ENCODE data around the gene RANBP1. TPM values are rescaled to one million over a fixed set of nuclear protein-coding genes. Genes with fewer than 3 reads are reported as not detected.

RANBP1 gene
- total and polyA plus RNA-seq, 2 of the 13 experiments (the other 11 are each of a cell fraction or from before 2014, with no cell fraction given) = 181 to 492 TPM

DNA sequence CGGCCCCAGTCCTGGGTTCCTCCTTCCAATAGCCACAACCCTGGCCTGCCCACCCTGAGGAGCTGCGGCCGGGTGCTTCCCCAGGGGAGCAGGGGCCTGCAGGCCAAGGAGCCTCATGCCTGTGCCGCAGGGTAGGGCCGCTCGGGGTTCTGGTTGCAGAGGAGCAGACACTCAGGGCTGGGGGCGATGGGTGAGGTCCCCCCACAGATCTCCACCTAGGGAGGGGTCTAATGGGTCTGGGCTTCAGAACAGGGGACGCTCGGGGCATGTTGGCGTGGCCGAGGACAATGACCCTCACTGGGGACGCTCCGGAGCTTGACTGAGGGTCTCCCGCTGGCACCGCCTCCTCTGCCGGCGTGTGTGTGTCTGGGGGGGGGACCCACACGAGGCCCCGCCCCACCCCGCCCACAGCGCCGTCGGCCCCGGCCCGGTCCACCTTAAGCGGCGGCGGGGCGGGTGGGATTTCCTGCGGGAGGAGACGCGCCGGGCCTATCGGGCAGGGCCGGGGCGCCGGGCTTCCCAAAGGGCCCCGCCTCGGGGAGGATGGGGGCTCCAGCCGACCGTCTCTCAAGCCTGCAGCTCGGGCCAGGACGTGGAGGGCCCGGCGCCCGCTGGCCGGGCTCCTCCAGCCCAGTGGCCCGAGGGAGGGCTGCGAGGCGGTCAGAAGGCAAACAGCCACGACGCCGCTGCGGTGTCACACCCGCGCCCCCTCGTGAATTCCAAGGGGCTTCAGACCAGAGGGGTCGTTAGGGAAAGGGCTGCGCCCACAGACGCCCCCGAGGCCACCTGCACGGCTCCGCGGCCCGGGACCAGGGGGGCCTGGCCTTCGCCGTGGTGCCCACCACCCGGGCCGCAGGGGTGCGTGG lies 15.1 kb downstream of the RANBP1 start (continued):
- TF ChIP-seq, protein P1, sequence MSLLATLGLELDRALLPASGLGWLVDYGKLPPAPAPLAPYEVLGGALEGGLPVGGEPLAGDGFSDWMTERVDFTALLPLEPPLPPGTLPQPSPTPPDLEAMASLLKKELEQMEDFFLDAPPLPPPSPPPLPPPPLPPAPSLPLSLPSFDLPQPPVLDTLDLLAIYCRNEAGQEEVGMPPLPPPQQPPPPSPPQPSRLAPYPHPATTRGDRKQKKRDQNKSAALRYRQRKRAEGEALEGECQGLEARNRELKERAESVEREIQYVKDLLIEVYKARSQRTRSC (CRISPR knock-in tag; IDR thresholded peaks at IDR 0.05; ENCODE audit: low read depth) = no peak
- TF ChIP-seq HNRNPL (IDR thresholded peaks at IDR 0.05; ENCODE audit: low read depth, low read length) (no peak), SOX6 (IDR thresholded peaks at IDR 0.05) (no peak), SOX6 (CRISPR knock-in tag; IDR thresholded peaks at IDR 0.05) (no peak), NFYB (CRISPR knock-in tag; IDR thresholded peaks at IDR 0.05) (peak; percentile 76), SALL1 (CRISPR knock-in tag; IDR thresholded peaks at IDR 0.05) (peak; percentile 27), ZNF563 (CRISPR knock-in tag; IDR thresholded peaks at IDR 0.05) (no peak), ZNF317 (CRISPR knock-in tag; IDR thresholded peaks at IDR 0.05) (no peak), MAZ (IDR thresholded peaks at IDR 0.05; ENCODE audit: borderline replicate concordance, low read depth, low read length) (no peak), MAZ (CRISPR knock-in tag; IDR thresholded peaks at IDR 0.05; ENCODE audit: low read depth) (0 out of 2 replicates have a peak, but pooled peaks have one; percentile 53), POLR2G (IDR thresholded peaks at IDR 0.05; ENCODE audit: low read depth, low read length) (peak; percentile 13; the same call in 1 of the 2 replicates), ZNF329 (CRISPR knock-in tag; IDR thresholded peaks at IDR 0.05; ENCODE audit: low read depth) (no peak), ZNF746 (CRISPR knock-in tag; IDR thresholded peaks at IDR 0.05) (peak; percentile 19; the same call in 1 of the 2 replicates), GABPA (IDR thresholded peaks at IDR 0.05; ENCODE audit: low read depth, low read length) (peak; percentile 64), GABPA (CRISPR knock-in tag; IDR thresholded peaks at IDR 0.05; ENCODE audit: low read depth) (peak; percentile 64), CC2D1A (CRISPR knock-in tag; IDR thresholded peaks at IDR 0.05) (no peak), GATA4 (IDR thresholded peaks at IDR 0.05; ENCODE audit: borderline replicate concordance, low read depth) (no peak)
- TF ChIP-seq, protein P2, sequence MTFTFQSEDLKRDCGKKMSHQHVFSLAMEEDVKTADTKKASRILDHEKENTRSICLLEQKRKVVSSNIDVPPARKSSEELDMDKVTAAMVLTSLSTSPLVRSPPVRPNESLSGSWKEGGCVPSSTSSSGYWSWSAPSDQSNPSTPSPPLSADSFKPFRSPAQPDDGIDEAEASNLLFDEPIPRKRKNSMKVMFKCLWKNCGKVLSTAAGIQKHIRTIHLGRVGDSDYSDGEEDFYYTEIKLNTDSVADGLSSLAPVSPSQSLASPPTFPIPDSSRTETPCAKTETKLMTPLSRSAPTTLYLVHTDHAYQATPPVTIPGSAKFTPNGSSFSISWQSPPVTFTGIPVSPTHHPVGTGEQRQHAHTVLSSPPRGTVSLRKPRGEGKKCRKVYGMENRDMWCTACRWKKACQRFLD (CRISPR knock-in tag; IDR thresholded peaks at IDR 0.05; ENCODE audit: borderline replicate concordance) = no peak
- TF ChIP-seq, protein P3, sequence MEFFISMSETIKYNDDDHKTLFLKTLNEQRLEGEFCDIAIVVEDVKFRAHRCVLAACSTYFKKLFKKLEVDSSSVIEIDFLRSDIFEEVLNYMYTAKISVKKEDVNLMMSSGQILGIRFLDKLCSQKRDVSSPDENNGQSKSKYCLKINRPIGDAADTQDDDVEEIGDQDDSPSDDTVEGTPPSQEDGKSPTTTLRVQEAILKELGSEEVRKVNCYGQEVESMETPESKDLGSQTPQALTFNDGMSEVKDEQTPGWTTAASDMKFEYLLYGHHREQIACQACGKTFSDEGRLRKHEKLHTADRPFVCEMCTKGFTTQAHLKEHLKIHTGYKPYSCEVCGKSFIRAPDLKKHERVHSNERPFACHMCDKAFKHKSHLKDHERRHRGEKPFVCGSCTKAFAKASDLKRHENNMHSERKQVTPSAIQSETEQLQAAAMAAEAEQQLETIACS (CRISPR knock-in tag; IDR thresholded peaks at IDR 0.05) = no peak
- TF ChIP-seq, protein P4, sequence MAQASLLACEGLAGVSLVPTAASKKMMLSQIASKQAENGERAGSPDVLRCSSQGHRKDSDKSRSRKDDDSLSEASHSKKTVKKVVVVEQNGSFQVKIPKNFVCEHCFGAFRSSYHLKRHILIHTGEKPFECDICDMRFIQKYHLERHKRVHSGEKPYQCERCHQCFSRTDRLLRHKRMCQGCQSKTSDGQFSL (CRISPR knock-in tag; IDR thresholded peaks at IDR 0.05) = peak; percentile 63; the same call in 1 of the 2 replicates
- TF ChIP-seq, protein P5, sequence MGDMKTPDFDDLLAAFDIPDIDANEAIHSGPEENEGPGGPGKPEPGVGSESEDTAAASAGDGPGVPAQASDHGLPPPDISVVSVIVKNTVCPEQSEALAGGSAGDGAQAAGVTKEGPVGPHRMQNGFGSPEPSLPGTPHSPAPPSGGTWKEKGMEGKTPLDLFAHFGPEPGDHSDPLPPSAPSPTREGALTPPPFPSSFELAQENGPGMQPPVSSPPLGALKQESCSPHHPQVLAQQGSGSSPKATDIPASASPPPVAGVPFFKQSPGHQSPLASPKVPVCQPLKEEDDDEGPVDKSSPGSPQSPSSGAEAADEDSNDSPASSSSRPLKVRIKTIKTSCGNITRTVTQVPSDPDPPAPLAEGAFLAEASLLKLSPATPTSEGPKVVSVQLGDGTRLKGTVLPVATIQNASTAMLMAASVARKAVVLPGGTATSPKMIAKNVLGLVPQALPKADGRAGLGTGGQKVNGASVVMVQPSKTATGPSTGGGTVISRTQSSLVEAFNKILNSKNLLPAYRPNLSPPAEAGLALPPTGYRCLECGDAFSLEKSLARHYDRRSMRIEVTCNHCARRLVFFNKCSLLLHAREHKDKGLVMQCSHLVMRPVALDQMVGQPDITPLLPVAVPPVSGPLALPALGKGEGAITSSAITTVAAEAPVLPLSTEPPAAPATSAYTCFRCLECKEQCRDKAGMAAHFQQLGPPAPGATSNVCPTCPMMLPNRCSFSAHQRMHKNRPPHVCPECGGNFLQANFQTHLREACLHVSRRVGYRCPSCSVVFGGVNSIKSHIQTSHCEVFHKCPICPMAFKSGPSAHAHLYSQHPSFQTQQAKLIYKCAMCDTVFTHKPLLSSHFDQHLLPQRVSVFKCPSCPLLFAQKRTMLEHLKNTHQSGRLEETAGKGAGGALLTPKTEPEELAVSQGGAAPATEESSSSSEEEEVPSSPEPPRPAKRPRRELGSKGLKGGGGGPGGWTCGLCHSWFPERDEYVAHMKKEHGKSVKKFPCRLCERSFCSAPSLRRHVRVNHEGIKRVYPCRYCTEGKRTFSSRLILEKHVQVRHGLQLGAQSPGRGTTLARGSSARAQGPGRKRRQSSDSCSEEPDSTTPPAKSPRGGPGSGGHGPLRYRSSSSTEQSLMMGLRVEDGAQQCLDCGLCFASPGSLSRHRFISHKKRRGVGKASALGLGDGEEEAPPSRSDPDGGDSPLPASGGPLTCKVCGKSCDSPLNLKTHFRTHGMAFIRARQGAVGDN (CRISPR knock-in tag; IDR thresholded peaks at IDR 0.05) = peak; percentile 57
